ENCODE results near the gene NTNG2. TPM values are rescaled to one million over a fixed set of nuclear protein-coding genes. Genes with fewer than 3 reads are reported as not detected.

NTNG2 gene
- total and polyA plus RNA-seq, 10 donors, result 0.44 to 22.4 (median 8.4) TPM

GRCh38 chr9:132239999-132240840 lies 78.4 kb downstream of the NTNG2 start:
- intact Hi-C loops (cut with DNase I; ENCODE audit: low total_unique reads), result loop anchor here (10.0 kb wide), 1 partner anchor 75 kb away; the partner anchor contains the start of gene NTNG2

DNA sequence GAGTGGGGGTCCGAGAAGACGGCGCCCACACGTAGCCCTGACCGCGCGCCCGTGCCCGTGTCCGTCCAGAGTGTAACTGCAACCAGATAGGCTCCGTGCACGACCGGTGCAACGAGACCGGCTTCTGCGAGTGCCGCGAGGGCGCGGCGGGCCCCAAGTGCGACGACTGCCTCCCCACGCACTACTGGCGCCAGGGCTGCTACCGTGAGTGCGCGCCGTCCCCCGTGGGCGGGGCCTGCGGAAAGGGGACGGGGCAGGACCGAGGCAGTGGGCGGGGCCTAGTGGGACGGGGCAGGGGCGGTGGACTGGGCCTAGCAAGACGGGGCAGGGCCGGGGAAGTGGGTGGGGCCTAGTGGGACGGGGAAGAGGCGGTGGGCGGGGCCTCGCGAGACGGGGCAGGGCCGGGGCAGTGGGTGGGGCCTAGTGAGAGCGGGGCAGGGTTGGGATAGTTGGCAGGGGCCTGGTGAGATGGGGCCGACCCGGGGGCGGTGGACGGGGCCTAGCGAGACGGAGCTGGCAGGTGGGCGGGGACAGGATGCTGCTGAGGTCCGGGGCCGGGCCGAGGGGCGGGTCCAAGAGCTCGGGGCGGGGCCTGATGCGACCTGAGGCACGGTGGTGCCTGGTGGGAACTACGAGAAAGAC lies 79.1 kb downstream of the NTNG2 start:
- DNase-seq, result peak; percentile 100
- H3K36me3 ChIP-seq, result no peaks in the 10 kb centered on the region
- peak; percentile 75 to 87 (median 81) for TF ChIP-seq POLR2AphosphoS5 (IDR thresholded peaks at IDR 0.05)
- TF ChIP-seq POLR2A (IDR thresholded peaks at IDR 0.05), result no peak
- peak in 4 of 11 experiments; percentile 7 to 54 (median 40) for TF ChIP-seq CTCF (IDR thresholded peaks at IDR 0.05 in 8 of 11, conservative IDR thresholded peaks at IDR 0.05 in 3 of 11)
- intact Hi-C loops (cut with DNase I; ENCODE audit: low total_unique reads), result no loop called here
- H3K4me1 ChIP-seq, result peaks cover 4 to 80% (median 44%) of the 10 kb centered on the region in 6 donors
- H3K27me3 ChIP-seq (replicated peaks in 1 of 7), result peaks cover 0 to 82% (median 5%) of the 10 kb centered on the region in 7 donors
- H3K4me3 ChIP-seq, result peak overlapping the region; percentile 58 to 80 (median 74)
- no peaks in the 10 kb centered on the region for H3K9me3 ChIP-seq
- 3 to 8% (median 5%) methylated on average over 34 to 63 of the region's 63 CpGs for WGBS, 5 donors
- H3K27ac ChIP-seq, result peak overlapping the region in 7 of 8 donors; percentile 71 to 86 (median 76)

More at GRCh38 chr9:132239999-132240840, 78.4 kb downstream of the NTNG2 start:
- TF ChIP-seq CTCF (IDR thresholded peaks at IDR 0.05 in 8 of 11, conservative IDR thresholded peaks at IDR 0.05 in 3 of 11), result no peak
- TF ChIP-seq POLR2AphosphoS5 (IDR thresholded peaks at IDR 0.05), result no peak
- TF ChIP-seq POLR2A (IDR thresholded peaks at IDR 0.05), result no peak
- DNase-seq, result peak; percentile 85
- Histone ChIP-seq H3K36me3 (no peaks in the 10 kb centered on the region), H3K4me1 (peaks cover 4 to 78% (median 44%) of the 10 kb centered on the region in 6 donors), H3K27me3 (replicated peaks in 1 of 7) (peaks cover 0 to 82% (median 5%) of the 10 kb centered on the region in 7 donors), H3K4me3 (peak overlapping the region in 6 of 8 donors; percentile 27 to 80 (median 76)), H3K27ac (peak overlapping the region in 7 of 8 donors; percentile 46 to 86 (median 71)), H3K9me3 (no peaks in the 10 kb centered on the region)
- WGBS, 5 donors, result 47 to 59% (median 50%) methylated on average over 12 to 21 of the region's 21 CpGs

DNA sequence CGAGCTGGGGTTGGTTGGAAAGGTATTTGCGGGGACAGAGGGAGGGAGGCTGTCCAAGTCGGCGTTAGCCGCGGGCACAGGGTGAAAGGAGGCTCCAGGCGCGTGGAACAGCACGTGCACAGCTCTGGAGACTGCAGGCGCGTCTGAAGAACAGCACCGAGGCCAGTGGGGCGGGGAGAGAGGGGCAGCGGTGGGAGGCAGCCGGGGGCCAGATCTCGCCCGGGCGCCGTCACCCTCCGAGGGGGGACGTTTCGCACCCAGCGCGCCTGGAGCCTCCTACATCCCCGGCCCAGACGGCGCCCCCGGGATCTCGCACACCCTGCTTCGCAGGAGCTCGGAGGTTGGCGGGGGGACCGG lies 79.6 kb downstream of the NTNG2 start:
- H3K36me3 ChIP-seq, result no peaks in the 10 kb centered on the region
- WGBS, 5 donors, result 0 to 3% (median 1%) methylated on average over 15 to 33 of the region's 33 CpGs
- TF ChIP-seq POLR2AphosphoS5 (IDR thresholded peaks at IDR 0.05) (peak in 2 of 3 donors; percentile 3 to 17), POLR2A (IDR thresholded peaks at IDR 0.05) (peak in 1 of 3 donors; percentile 27), CTCF (IDR thresholded peaks at IDR 0.05 in 8 of 11, conservative IDR thresholded peaks at IDR 0.05 in 3 of 11) (peak in 4 of 11 experiments; percentile 14 to 41 (median 27))
- no peaks in the 10 kb centered on the region for H3K9me3 ChIP-seq
- peak overlapping the region in 7 of 8 donors; percentile 71 to 86 (median 76) for H3K27ac ChIP-seq
- DNase-seq, result no peak
- peak overlapping the region; percentile 58 to 80 (median 74) for H3K4me3 ChIP-seq
- H3K4me1 ChIP-seq, result peaks cover 4 to 75% (median 39%) of the 10 kb centered on the region in 6 donors
- peaks cover 0 to 82% (median 10%) of the 10 kb centered on the region in 7 donors for H3K27me3 ChIP-seq (replicated peaks in 1 of 7)
- intact Hi-C loops (cut with DNase I; ENCODE audit: low total_unique reads), result no loop called here

All from spleen (tissue), 11 donors.